Measurements from ENCODE around the gene LRRC75A. TPM values are rescaled to one million over a fixed set of nuclear protein-coding genes. Genes with fewer than 3 reads are reported as not detected.

The LRRC75A gene
- total RNA-seq, 1 experiment from 2014 or later, result 10.1 TPM

- H4K20me1 ChIP-seq (ENCODE audit: control insufficient read depth, insufficient read depth, insufficient read length), result no peaks in the 10 kb centered on the region
- DNase-seq, result no peak
- H3K23ac ChIP-seq (ENCODE audit: insufficient read length, low read depth, low read length), result no peak overlapping the region
- Mint-ChIP-seq H3K4me3 (no peak overlapping the region), H3K9me3 (no peaks in the 10 kb centered on the region), H3K4me1 (peaks cover 29 to 32% of the 10 kb centered on the region in 2 experiments), H3K27ac (no peak overlapping the region), H3K36me3 (ENCODE audit: insufficient read depth in 1 of 3, low read depth in 3 of 3) (peaks cover 2 to 15% (median 9%) of the 10 kb centered on the region in 3 experiments; a peak in 6 of 7 replicates), H3K27me3 (ENCODE audit: low read depth) (no peaks in the 10 kb centered on the region; the same call in 1 of the 2 replicates)
- H3K23me2 ChIP-seq (ENCODE audit: insufficient read length, low read depth, low read length, poor library complexity, severe bottlenecking), result no peaks in the 10 kb centered on the region
- no peak overlapping the region for H3T11ph ChIP-seq (ENCODE audit: low read length)
- no peaks in the 10 kb centered on the region for H3K9me3 ChIP-seq (ENCODE audit: control insufficient read depth, low read depth, low read length)
- H3K4me2 ChIP-seq (ENCODE audit: insufficient read depth, insufficient read length, low read length), result no peak overlapping the region
- H3K4ac ChIP-seq (ENCODE audit: low read depth, low read length), result no peak overlapping the region
- no peak overlapping the region for H3K27ac ChIP-seq (ENCODE audit: insufficient read length, low read depth, low read length)
- no peak overlapping the region for H2BK120ac ChIP-seq (ENCODE audit: low read depth, low read length, poor library complexity, severe bottlenecking)
- no peak overlapping the region for H2BK20ac ChIP-seq (ENCODE audit: low read depth, low read length, poor library complexity, severe bottlenecking)
- H4K91ac ChIP-seq (ENCODE audit: insufficient read length, low read depth, low read length), result no peak overlapping the region
- no peak overlapping the region for H2AK5ac ChIP-seq (ENCODE audit: insufficient read length, low read length)
- H4K5ac ChIP-seq (ENCODE audit: insufficient read length, low read depth, low read length), result no peak overlapping the region
- no peak overlapping the region for H3K18ac ChIP-seq (ENCODE audit: insufficient read length, low read depth, low read length)
- no peak overlapping the region for H4K8ac ChIP-seq (replicated peaks; ENCODE audit: insufficient read length, low read depth, low read length)
- H3K4me1 ChIP-seq (ENCODE audit: insufficient read depth, low read length), result peaks cover 5% of the 10 kb centered on the region
- H3K56ac ChIP-seq (ENCODE audit: insufficient read length, low read depth, low read length), result no peak overlapping the region
- no peak overlapping the region for H2AFZ ChIP-seq (ENCODE audit: low read length)
- no peaks in the 10 kb centered on the region for H3K79me2 ChIP-seq (ENCODE audit: insufficient read depth, low read length)
- no CpG with 5 or more reads among the region's 5 CpGs for WGBS (ENCODE audit: extremely low coverage, insufficient read length, low lambda C conversion rate)
- H3K14ac ChIP-seq (ENCODE audit: insufficient read depth, low read length), result no peak overlapping the region
- H3K9ac ChIP-seq (ENCODE audit: extremely low read depth, insufficient read length, low read length), result no peak overlapping the region
- no peaks in the 10 kb centered on the region for H3K27me3 ChIP-seq (ENCODE audit: insufficient read depth, low read length)
- H2BK5ac ChIP-seq (ENCODE audit: insufficient read length, low read length), result no peak overlapping the region
- H3K79me1 ChIP-seq (ENCODE audit: insufficient read depth, low read depth, low read length, poor library complexity, severe bottlenecking), result no peaks in the 10 kb centered on the region
- H2BK12ac ChIP-seq (ENCODE audit: insufficient read length, low read depth, low read length), result no peak overlapping the region
- TF ChIP-seq CTCF (conservative IDR thresholded peaks at IDR 0.05), result no peak
- no peak overlapping the region for H2BK15ac ChIP-seq (ENCODE audit: low read depth, low read length)
These were observed 35.8 kb downstream of the LRRC75A start for GRCh38 chr17:16455997-16456741.
